ENCODE results near the gene LRMDA. TPM values are rescaled to one million over a fixed set of nuclear protein-coding genes. Genes with fewer than 3 reads are reported as not detected.
A peak's percentile ranks its signal among the peaks of the same experiment; 100 is the strongest.

The LRMDA gene
- total RNA-seq, 1 donor from 2014 or later, result 29.9 TPM

DNA sequence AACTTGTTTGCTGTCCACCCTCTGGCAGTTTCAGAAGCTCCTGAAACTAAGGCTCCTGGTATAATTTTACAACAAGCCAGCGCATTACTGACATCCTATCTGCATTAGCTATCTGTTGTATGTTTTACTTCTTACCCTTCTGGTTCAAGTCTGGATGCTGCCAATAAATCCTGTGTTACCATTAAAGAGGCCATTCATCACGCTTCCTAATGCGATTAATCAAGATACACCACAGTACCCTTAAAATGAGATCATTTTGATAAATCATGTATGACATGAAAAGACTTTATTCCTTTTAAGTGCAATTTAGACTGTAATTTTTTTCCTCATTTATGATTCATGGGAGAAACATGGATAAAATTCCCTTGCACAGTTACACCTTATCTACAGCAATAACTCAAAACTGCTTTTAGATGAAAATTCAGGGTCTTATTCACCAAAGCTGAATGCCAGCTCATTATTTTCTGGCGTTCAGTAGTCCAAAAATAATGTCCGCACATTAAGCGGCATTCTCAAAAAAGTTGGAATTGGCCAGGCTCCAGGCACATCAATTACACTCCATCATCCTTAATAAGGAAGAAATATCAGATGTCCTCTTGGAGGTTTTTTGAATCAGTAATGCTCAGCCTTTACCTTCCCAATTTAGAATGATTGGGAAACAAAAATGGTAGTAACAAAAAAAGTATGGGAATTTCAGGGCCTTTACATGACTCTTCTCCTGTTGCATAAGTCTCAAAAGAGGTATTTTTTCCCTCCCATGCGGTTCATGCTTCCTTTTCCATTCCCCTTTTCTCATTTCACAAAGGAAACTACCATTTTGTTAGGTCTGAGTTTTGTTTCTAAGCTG, 878.5 kb downstream of the LRMDA start:
- no peak for DNase-seq
- H3K4me1 ChIP-seq, result peaks cover 19% of the 10 kb centered on the region
- ATAC-seq, result no peak
- intact Hi-C loops (cut with DNase I), result loop anchor here (10.0 kb wide), 1 partner anchor 905 kb away; the partner anchor contains the start of gene ZNF503
- H3K27ac ChIP-seq, result no peak overlapping the region
- no peaks in the 10 kb centered on the region for H3K9me3 ChIP-seq
- no peaks in the 10 kb centered on the region for H3K27me3 ChIP-seq (ENCODE audit: low read depth)
- H3K36me3 ChIP-seq, result no peaks in the 10 kb centered on the region
- TF ChIP-seq, protein P1, sequence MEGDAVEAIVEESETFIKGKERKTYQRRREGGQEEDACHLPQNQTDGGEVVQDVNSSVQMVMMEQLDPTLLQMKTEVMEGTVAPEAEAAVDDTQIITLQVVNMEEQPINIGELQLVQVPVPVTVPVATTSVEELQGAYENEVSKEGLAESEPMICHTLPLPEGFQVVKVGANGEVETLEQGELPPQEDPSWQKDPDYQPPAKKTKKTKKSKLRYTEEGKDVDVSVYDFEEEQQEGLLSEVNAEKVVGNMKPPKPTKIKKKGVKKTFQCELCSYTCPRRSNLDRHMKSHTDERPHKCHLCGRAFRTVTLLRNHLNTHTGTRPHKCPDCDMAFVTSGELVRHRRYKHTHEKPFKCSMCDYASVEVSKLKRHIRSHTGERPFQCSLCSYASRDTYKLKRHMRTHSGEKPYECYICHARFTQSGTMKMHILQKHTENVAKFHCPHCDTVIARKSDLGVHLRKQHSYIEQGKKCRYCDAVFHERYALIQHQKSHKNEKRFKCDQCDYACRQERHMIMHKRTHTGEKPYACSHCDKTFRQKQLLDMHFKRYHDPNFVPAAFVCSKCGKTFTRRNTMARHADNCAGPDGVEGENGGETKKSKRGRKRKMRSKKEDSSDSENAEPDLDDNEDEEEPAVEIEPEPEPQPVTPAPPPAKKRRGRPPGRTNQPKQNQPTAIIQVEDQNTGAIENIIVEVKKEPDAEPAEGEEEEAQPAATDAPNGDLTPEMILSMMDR (IDR thresholded peaks at IDR 0.05), result no peak
- no peak overlapping the region for H3K4me3 ChIP-seq

DNA sequence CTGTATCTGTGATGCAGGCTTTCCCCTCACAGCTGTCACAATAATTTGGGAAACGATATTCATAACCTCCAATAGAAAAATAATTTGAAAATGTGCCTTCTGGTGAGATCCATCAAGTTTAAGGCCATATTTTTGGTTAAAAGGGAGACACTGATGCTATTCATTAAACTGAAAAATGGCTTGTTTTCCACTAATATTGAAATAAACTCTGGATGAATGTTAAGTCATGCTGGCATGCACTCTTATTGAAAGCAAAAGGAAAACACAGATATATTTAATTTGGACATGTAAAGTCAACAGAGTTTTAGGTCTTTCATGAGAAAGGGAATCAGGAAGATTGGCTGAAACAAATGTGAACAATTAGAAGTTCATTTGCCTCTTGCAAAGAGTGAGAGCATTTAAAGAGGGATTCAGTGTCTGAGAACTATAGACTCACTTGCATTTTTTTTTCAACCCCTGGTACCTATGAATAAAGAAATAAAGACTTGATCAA, 879.2 kb downstream of the LRMDA start:
- ATAC-seq (no peak), DNase-seq (no peak)
- H3K27me3 ChIP-seq (ENCODE audit: low read depth), result no peaks in the 10 kb centered on the region
- peaks cover 19% of the 10 kb centered on the region for H3K4me1 ChIP-seq
- intact Hi-C loops (cut with DNase I), result no loop called here
- H3K9me3 ChIP-seq, result no peaks in the 10 kb centered on the region
- TF ChIP-seq, protein P1 (IDR thresholded peaks at IDR 0.05), result no peak
- no peak overlapping the region for H3K4me3 ChIP-seq
- H3K27ac ChIP-seq, result no peak overlapping the region
- H3K36me3 ChIP-seq, result no peaks in the 10 kb centered on the region

DNA sequence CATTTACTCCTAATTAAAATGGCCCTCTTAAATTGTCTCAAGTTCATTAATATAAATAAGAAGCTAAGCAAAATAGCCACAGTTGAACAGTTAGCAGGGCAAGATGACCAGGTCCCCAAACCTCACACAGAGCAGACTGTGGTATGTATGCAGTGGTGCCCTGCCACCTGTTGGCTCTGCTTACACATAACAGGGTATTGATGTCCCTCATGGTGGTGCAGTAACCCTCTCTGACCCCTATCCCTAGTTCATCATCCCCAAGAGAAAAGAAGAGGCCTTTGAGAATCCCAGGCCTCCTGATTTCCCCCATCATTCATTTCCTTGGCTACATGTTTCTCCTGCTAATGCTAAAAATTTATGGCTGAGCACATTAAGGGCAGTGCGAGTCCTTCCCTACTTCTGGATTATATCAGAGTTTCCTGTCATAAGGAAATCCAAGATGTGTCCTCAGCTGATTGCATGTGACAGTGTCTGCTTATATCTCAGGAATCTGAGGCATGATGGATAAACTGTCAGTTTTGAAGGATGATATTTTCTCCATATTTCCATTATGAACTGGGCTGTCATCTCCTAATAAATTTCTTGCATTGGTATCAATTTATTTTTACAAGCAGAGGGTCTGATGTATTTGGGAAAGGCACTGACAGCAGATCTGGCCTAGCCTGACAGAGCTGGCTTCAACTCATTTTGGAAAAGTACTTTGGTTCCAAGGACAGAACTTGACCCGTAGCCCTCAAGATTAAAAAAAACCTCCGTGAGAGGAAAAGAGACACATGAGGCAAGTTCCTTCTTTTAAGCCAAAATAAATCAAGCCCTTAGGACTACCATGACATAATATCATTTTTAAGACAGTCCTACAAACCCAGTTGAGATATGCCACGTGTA, 880.6 kb downstream of the LRMDA start:
- Histone ChIP-seq H3K27ac (no peak overlapping the region), H3K4me1 (peaks cover 19% of the 10 kb centered on the region), H3K9me3 (no peaks in the 10 kb centered on the region), H3K4me3 (no peak overlapping the region), H3K36me3 (no peaks in the 10 kb centered on the region), H3K27me3 (ENCODE audit: low read depth) (no peaks in the 10 kb centered on the region)
- DNase-seq (no peak), ATAC-seq (peak; percentile 84 to 86)
- TF ChIP-seq, protein P1 (IDR thresholded peaks at IDR 0.05), result peak; percentile 53
- intact Hi-C loops (cut with DNase I), result no loop called here

DNA sequence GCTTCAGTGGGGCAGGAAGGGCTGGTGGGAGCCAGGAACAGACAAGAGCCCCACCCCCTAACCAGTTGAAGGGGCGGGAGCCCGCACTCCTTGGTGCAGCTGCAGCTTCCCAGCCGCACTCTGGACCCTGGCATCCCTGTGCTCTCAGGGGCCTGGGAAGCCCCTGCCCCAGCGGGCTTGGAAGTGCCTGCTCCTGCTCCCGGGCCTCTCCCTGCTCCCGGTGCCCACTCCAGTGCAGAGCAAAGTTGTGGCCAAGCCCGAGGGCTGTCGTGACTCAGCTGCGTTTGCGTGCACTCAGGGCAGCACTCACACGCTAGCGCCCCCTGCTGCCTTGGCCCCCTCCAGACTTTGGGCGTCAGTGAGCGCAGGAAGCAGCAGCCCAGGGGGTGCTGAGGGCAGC, 883.8 kb downstream of the LRMDA start:
- Histone ChIP-seq H3K9me3 (no peaks in the 10 kb centered on the region), H3K36me3 (no peaks in the 10 kb centered on the region), H3K27ac (no peak overlapping the region), H3K4me3 (no peak overlapping the region), H3K4me1 (peaks cover under 1% of the 10 kb centered on the region), H3K27me3 (ENCODE audit: low read depth) (no peaks in the 10 kb centered on the region)
- DNase-seq, result no peak
- TF ChIP-seq, protein P1 (IDR thresholded peaks at IDR 0.05), result no peak
- intact Hi-C loops (cut with DNase I), result no loop called here
- ATAC-seq, result no peak

DNA sequence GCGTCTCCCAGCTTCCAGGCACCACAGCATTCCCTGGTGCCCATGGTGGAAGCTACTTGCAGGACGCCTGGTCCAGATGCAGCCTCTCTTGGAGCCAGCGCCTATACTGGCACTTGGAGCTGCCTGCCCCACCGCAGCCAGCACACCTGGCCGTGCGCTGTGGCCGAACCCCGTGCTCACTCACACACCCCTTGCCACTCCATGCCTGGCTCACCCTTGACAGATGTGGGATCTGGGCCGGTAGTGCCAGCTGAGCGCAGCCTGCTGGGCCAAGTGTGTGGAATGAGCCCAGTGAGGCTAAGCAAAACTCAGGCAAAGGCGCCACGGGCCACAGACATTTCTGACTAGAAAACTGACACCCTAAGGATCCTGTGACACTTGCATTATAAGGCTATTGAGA, 884.8 kb downstream of the LRMDA start:
- Histone ChIP-seq H3K36me3 (no peaks in the 10 kb centered on the region), H3K4me1 (no peaks in the 10 kb centered on the region), H3K9me3 (no peaks in the 10 kb centered on the region), H3K27ac (no peak overlapping the region), H3K27me3 (ENCODE audit: low read depth) (no peaks in the 10 kb centered on the region), H3K4me3 (no peak overlapping the region)
- DNase-seq (no peak), ATAC-seq (no peak)
- intact Hi-C loops (cut with DNase I), result no loop called here
- TF ChIP-seq, protein P1 (IDR thresholded peaks at IDR 0.05), result no peak
